ENCODE measurements around the gene MND1.
"Not testable (repeated sequence)": the region's sequence is repeated elsewhere in the genome, so short reads cannot be mapped to it uniquely, and the experiment has no call there.

Gene MND1

GRCh38 chr4:153440475-153440874 lies 96.0 kb downstream of the MND1 start:
- DNase-seq (ENCODE audit: low read depth in 2 of 2): no peak

- DNase-seq (ENCODE audit: low read depth in 2 of 2): no peak
These were observed 102.9 kb downstream of the MND1 start for GRCh38 chr4:153447175-153447905.

- no peak for DNase-seq (ENCODE audit: low read depth in 2 of 2)
These were observed 103.7 kb downstream of the MND1 start for GRCh38 chr4:153448003-153448731.

- no peak for DNase-seq (ENCODE audit: low read depth in 2 of 2)
These were observed 104.8 kb downstream of the MND1 start for GRCh38 chr4:153449338-153449737.

GRCh38 chr4:153450544-153450917 lies 106.0 kb downstream of the MND1 start:
- no peak for DNase-seq (ENCODE audit: low read depth in 2 of 2)

GRCh38 chr4:153451145-153451544 lies 106.7 kb downstream of the MND1 start:
- not testable (repeated sequence) for DNase-seq (ENCODE audit: low read depth in 2 of 2)

GRCh38 chr4:153451911-153452657 lies 107.6 kb downstream of the MND1 start:
- DNase-seq (ENCODE audit: low read depth in 2 of 2): no peak

GRCh38 chr4:153452658-153453378 lies 108.3 kb downstream of the MND1 start:
- no peak for DNase-seq (ENCODE audit: low read depth in 2 of 2)

- no peak for DNase-seq (ENCODE audit: low read depth in 2 of 2)
These were observed 108.9 kb downstream of the MND1 start for GRCh38 chr4:153453402-153453801.

- DNase-seq (ENCODE audit: low read depth in 2 of 2): no peak
These were observed 114.5 kb downstream of the MND1 start for GRCh38 chr4:153458969-153459368.

GRCh38 chr4:153461549-153461948 lies 117.1 kb downstream of the MND1 start:
- not testable (repeated sequence) for DNase-seq (ENCODE audit: low read depth in 2 of 2)

- no peak for DNase-seq (ENCODE audit: low read depth in 2 of 2)
These were observed 119.6 kb downstream of the MND1 start for GRCh38 chr4:153464068-153464467.

Measured in stimulated activated CD8-positive, alpha-beta memory T cell treated with anti-CD3 and anti-CD28 coated beads, Interleukin-7, amount 100 ng/mL, for 4 hours (primary cell).